Mesothelial cell of epicardium (in vitro differentiated cells): ENCODE data around the gene LPIN1. TPM values are rescaled to one million over a fixed set of nuclear protein-coding genes. Genes with fewer than 3 reads are reported as not detected.

Experiments
- DNase-seq, 2 experiments: peaks; one replicate each; pipeline ENCODE4 v3.0.0; 2021; ENCODE audit warnings: low spot score in 2 of 2; ENCODE audit not compliant: unreplicated experiment in 2 of 2
- H3K27ac Mint-ChIP-seq: 2 replicates; pipeline ENCODE4 v1.8.0; 2021; ENCODE audit warnings: mixed read lengths
- H3K27me3 Mint-ChIP-seq: 2 replicates; pipeline ENCODE4 v1.8.0; 2021; ENCODE audit warnings: low read depth, mixed read lengths
- H3K36me3 Mint-ChIP-seq: 2 replicates; pipeline ENCODE4 v1.8.0; 2021; ENCODE audit warnings: mixed read lengths
- H3K4me1 Mint-ChIP-seq: 2 replicates; pipeline ENCODE4 v1.8.0; 2021; ENCODE audit warnings: mixed read lengths
- H3K4me3 Mint-ChIP-seq: 2 replicates; pipeline ENCODE4 v1.8.0; 2021; ENCODE audit warnings: mild to moderate bottlenecking, moderate library complexity, mixed read lengths
- H3K9me3 Mint-ChIP-seq: 2 replicates; pipeline ENCODE4 v1.8.0; 2021; ENCODE audit warnings: mixed read lengths
- CTCF ChIP-seq: fragments of 200-600 bp; sonication (generic); IDR thresholded peaks from one replicate; pipeline ENCODE4 v1.5.0; 2021; ENCODE audit warnings: antibody characterized with exemption; ENCODE audit not compliant: unreplicated experiment
- total RNA-seq: library from RNA; stranded (reverse); gene quantifications from 3 replicates; pipeline ENCODE4 v1.2.1, GENCODE V29; 2021

Gene LPIN1
- total RNA-seq, 1 donor from 2014 or later = 36.1 TPM

- H3K36me3 Mint-ChIP-seq = peaks cover 53% of the 10 kb centered on the region
- no peak for TF ChIP-seq CTCF
These were observed 59.5 kb downstream of the LPIN1 start for GRCh38 chr2:11805920-11806319.

GRCh38 chr2:11807156-11808015, 61.0 kb downstream of the LPIN1 start:
- no peak for TF ChIP-seq CTCF
- Mint-ChIP-seq H3K27ac (no peak overlapping the region), H3K4me1 (no peaks in the 10 kb centered on the region), H3K27me3 (no peaks in the 10 kb centered on the region), H3K36me3 (peaks cover 55% of the 10 kb centered on the region), H3K4me3 (no peak overlapping the region), H3K9me3 (no peaks in the 10 kb centered on the region)
- no peak for DNase-seq

More at GRCh38 chr2:11805920-11806319, 59.5 kb downstream of the LPIN1 start:
- no peaks in the 10 kb centered on the region for H3K9me3 Mint-ChIP-seq
- no peak overlapping the region for H3K27ac Mint-ChIP-seq
- no peaks in the 10 kb centered on the region for H3K4me1 Mint-ChIP-seq
- H3K4me3 Mint-ChIP-seq = no peak overlapping the region
- DNase-seq = no peak
- no peaks in the 10 kb centered on the region for H3K27me3 Mint-ChIP-seq

- Mint-ChIP-seq H3K27me3 (no peaks in the 10 kb centered on the region), H3K27ac (no peak overlapping the region), H3K4me1 (no peaks in the 10 kb centered on the region), H3K4me3 (no peak overlapping the region), H3K9me3 (no peaks in the 10 kb centered on the region), H3K36me3 (peaks cover 56% of the 10 kb centered on the region)
- no peak for DNase-seq
- TF ChIP-seq CTCF = no peak
These were observed 61.6 kb downstream of the LPIN1 start for GRCh38 chr2:11808016-11808400.

- H3K4me1 Mint-ChIP-seq = no peaks in the 10 kb centered on the region
- H3K36me3 Mint-ChIP-seq = peaks cover 47% of the 10 kb centered on the region
- no peak for DNase-seq
- H3K27me3 Mint-ChIP-seq = no peaks in the 10 kb centered on the region
- no peak for TF ChIP-seq CTCF
- H3K27ac Mint-ChIP-seq = no peak overlapping the region
- no peaks in the 10 kb centered on the region for H3K9me3 Mint-ChIP-seq
- no peak overlapping the region for H3K4me3 Mint-ChIP-seq
These were observed 63.3 kb downstream of the LPIN1 start for GRCh38 chr2:11809586-11810236.

GRCh38 chr2:11810237-11810977, 64.0 kb downstream of the LPIN1 start:
- no peak overlapping the region for H3K27ac Mint-ChIP-seq
- H3K27me3 Mint-ChIP-seq = no peaks in the 10 kb centered on the region
- no peak for DNase-seq
- H3K4me3 Mint-ChIP-seq = no peak overlapping the region
- no peaks in the 10 kb centered on the region for H3K9me3 Mint-ChIP-seq
- no peaks in the 10 kb centered on the region for H3K4me1 Mint-ChIP-seq
- peaks cover 44% of the 10 kb centered on the region for H3K36me3 Mint-ChIP-seq
- no peak for TF ChIP-seq CTCF
